ENCODE results near the gene WHRN.

The WHRN gene

GRCh38 chr9:114492991-114493390 lies 12.3 kb downstream of the WHRN start:
- DNase-seq (ENCODE audit: low spot score) = no peak

DNA sequence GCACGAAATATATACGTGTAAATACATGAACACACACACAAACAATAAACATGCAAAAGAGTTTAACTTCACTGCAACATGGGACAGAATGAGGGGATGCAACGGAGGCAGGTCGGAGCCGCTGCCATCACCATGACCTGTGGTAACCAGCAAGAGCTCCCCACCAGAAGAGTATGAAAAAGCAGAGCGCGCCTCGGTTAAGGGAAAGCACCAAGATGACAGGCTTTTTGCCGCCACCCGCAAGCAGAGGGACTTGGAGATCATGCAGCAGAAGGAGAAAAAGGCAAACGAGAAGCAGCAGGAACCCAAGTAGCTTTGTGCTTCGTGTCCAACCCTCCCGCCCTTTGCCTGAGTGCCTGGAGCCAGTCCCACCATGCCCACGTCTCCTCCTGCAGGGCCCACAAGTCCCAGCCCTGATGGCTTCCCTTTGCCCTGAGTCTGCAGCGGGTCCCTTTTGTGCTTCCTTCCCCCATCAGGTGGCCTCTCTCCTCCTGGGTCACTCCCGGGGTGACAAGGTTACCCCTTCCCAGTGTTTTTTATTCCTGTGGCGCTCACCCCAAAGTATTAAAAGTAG lies 13.8 kb downstream of the WHRN start:
- no peak for DNase-seq (ENCODE audit: low spot score)

- DNase-seq (ENCODE audit: low spot score) = no peak
These were observed 15.3 kb downstream of the WHRN start for GRCh38 chr9:114489928-114490327.

DNA sequence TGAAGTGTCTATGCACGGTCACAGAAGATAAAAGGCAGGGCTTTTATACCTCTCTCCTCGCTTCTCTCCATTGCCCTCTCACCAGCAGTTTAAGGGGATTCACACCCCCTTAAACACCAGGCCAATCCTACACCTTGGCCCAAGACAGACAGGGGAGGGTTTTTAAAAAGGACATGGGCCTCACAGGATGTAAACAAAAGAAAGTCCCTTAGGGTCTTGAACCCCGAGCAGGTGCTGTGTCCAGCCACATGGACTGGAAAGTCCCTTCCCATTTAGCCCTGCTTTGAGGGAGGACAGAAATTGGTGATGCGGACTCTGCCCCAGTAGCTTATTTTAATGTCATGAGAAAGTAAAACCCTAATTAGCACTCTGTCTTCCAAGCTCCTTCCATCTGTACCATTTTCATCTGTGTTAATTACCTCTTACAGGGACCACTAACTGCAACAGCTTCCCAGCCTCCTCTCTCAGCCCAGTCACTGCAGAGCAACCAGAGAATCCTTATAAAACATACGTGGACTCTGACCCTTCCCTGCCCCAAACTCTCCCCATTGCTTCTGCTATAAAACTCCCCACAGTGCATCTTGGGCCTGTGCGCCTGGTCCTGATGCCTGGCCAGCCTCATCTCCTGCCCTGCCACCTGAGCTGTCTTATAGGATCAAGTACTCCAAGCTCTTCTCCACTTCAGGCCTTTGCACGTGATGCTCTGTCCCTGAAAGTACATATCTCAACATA lies 16.7 kb downstream of the WHRN start:
- no peak for DNase-seq (ENCODE audit: low spot score)

DNA sequence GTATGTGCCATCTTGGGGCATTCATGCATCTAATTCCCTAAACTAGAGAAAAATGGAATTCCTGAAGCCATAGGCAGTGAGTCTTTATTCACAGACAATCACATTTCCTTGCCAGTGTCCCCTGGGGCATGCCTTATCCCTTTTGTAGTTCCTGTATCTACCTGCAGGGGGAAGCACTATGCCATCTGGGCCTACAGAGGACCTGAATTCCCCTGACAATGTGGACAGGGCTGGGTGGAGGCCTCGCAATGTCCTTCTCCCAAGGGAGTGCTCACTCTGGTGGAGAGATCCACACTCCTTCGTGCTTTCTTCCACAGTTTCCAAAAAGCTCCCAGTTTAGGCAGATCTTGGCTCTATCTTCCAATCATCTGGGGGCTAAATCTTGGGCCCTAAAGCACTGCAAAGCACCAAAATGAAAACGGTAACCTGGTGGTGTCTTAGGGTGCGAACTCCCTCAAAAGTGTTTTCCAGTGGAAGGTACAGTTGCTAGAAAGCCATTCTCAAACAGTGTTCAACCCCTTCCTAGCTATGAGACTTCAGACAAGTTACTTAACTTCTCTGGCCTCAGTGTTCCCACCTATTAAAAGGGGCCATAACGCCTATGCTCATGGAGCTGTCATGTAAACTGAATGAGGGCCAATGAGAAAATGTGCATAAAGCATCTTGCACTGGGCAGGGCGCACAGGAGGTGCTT lies 17.5 kb downstream of the WHRN start:
- peak; percentile 82 for DNase-seq (ENCODE audit: low spot score)

GRCh38 chr9:114486205-114486963 lies 18.9 kb downstream of the WHRN start:
- DNase-seq (ENCODE audit: low spot score) = no peak

- peak; percentile 98 for DNase-seq (ENCODE audit: low spot score)
These were observed 20.3 kb downstream of the WHRN start for GRCh38 chr9:114484854-114485443.

DNA sequence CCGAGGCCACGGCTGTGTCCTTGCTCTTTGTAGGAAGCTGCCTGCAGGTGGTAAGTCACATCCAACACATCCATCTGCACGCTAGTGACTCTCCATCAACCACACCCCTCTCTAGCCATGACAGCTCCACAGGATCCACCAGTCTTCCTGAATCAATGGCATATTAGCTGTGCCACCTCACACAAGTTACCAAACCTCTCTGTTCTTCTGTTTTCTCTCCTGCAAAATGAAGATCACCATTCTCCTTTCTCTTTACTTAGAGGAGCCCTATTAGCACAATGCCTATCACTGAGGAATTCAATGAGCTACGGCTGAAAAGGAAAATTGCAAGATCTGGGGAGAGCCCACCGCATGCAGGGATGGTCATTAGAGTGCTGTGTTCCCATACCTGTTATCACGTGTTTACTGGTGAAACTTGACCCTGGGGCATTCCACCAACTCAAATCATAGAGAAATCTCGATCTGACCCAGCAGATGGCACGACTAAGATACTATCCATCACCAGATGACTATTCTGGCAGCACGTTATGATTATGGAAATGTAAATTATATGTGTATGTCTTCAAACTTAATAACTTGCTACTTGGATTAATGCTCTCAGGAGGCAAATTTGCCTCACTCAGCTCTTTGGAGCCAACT lies 20.9 kb downstream of the WHRN start:
- no peak for DNase-seq (ENCODE audit: low spot score)

GRCh38 chr9:114483499-114483898 lies 21.8 kb downstream of the WHRN start:
- DNase-seq (ENCODE audit: low spot score) = no peak

DNA sequence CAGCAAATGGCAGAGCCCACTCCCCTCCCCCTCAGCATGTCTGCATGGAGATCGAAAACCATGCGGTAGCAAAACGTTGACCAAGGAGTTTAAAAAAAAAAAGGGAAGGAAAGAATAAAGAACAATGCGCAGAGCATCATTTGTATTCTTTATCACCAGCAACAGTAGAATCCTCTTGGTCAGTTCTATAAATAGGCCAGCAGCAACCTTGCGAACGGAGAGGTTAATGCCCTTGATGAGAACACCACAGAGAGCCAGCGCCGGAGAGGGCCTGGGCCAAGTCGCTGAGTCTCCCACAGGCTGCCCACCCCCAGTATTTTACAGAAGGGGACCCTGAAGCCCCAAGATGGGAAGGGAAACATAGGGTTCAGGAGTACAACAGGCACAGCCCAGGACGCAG lies 22.7 kb downstream of the WHRN start:
- DNase-seq (ENCODE audit: low spot score) = no peak

DNA sequence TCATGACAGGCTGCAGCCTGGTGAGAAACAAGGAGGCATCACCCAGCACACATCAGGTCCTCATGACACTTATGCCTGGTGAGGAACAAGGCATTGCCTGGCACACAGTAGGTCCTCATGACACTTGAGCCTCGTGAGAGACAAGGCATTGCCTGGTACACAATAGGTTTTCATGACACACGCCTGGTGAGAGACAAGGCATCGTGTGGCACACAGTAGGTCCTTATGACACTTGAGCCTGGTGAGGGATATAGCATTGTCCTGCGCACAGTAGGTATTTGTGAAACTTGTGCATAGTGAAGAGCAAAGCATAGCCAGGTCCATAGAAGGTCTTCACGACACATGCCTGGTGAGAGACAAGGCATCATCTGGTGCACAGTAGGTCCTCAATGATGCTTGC lies 23.5 kb downstream of the WHRN start:
- no peak for DNase-seq (ENCODE audit: low spot score)

DNA sequence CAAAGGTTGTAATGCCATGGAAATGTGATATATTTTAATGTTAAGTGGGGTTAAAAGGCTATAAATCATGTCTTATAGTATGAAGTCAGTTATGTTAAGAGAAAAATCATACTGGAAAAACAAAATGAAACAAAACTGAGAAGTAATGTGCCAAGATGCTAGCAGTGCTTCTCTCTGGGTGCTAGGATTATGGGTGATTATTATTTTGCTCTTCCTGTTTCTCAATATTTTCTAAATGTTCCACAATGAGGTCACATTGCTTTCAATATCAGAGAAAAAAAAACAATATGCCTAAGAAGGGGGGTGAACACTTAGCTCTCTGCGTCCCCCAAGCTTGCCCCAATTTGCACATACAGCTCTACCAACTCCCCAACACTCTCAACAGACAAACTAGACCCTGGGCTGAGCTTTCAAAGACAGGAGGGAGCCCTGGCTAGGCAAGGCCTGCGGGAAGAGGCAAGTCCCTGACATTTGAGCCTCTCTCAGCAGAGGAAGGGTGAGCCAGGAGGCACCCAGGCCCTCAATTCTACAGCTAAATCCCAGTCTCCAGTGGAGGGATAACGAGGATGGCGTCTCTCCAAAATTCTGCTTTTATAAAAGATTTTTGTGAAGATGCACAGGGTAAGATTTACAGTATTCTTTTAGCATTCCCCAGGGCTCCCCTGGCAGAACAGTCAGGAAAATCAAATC lies 24.4 kb downstream of the WHRN start:
- no peak for DNase-seq (ENCODE audit: low spot score)

- DNase-seq (ENCODE audit: low spot score) = no peak
These were observed 26.4 kb downstream of the WHRN start for GRCh38 chr9:114478871-114479270.

DNA sequence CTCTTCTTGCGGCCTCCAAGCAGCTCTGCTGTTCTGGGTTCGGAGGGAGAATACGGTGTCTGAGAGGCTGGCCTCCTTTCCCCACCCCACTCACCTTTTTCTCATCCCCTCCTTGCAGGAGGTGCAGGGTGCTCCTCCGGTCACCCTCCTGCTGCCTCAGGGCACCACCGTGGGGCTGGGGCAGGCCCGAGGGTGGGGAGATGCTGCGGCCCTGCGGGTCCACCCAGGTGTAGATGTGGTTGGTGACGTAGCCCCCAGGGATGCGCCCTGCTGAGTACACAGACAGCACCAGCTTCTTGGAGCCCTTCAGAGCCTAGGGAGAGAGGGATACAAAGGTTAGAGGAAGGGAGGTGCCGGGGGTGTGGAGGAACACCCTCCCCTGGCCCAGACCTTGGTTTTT lies 26.8 kb downstream of the WHRN start:
- DNase-seq (ENCODE audit: low spot score) = no peak

DNA sequence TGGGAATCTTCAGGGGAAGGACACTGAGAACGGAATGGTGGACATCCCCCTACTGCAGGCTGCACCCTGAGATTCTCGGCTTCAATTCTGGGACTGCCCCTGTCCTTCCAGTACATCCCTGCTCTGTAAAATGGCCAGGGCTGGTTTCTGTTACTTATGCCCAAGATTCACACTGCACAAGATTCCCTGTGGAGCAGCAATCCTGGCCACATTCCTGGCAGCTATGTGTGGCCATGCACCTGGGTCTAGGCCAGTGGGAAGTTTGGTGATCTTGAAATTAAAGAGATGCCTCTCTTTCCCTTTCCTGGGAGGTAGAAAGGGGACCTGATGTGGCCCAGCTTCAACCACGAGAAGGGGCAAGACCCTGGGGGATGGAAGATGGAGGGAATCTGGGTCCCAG lies 27.6 kb downstream of the WHRN start:
- DNase-seq (ENCODE audit: low spot score) = no peak

DNA sequence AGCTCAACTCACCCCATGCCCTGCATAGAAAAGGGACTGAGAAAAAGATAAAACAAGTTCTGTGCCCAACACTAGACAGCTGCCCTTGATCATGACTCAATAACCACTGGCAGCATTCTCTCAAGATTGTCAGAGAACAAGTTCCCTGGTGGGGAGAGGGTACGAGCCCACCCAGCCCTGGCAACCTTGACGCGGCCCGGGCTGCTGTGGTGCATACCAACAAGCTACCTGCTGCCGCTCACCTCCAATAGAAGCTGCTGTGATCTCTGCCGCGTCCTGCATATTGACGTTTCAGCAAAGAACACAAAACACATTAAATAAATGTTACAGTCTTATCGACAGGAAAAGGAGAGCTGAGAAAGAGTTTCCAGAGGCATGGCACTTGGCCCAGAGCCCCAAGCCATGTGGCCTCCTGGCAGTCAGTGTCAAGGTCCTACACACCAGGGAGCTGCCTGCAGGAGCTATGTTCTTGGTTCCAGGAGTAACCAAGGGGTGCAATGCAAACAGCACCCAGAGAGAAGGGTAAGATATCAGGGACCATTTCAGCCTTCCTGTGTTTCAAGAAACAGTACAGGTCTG lies 28.3 kb downstream of the WHRN start:
- DNase-seq (ENCODE audit: low spot score) = no peak

- no peak for DNase-seq (ENCODE audit: low spot score)
These were observed 29.7 kb downstream of the WHRN start for GRCh38 chr9:114475412-114476135.

DNA sequence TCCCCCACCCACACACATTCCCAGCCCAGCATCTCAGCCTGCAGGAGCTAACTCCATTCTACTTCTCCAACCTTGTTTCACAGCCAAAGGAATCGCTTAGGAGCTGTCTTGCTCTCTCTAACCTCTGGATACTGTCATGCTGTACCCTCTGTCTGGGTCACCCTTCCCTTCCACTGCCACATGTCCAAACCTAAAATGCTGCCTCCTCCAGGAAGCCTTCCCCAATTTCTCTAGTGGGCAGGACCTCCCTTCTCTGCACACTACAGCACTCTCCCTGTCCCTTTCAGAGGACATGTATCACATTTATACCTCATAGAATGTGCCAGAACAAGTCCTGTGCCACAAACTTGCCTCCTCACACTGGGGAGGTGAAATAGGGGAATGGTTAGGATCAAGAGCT lies 30.8 kb downstream of the WHRN start:
- no peak for DNase-seq (ENCODE audit: low spot score)

- DNase-seq (ENCODE audit: low spot score) = no peak
These were observed 31.8 kb downstream of the WHRN start for GRCh38 chr9:114473447-114473801.

DNA sequence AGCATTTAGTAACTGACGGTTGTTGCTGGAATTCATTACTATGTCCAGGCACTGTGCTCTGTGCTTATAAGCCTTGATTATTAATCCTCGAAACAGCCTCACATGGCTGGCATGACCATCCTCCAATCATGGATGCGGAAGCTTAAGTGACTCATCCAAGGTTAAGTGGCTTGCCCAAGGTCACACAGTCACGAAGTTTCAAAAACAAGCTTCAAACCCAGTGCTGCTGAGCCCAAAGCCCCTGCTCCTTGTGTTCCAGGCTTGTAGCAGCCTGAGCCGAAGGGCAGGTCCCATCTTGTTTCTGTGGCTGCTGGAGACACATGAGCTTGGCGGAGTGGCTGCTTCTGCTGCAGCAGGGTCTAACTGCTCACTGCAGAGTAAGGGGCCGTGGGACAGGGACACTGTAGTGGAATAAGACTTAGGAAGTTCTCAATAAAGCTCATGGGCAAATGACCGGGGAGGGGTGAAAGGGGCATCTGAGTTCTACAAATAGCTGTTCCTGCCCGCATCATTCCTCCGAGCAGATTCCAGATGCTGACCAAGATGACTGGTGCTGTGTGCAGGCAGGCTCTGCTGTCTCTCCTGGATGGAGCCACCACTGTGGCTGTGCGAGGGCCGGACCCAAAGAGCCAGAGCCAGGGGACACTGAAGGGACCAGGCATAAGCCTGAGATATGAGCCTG lies 32.4 kb downstream of the WHRN start:
- DNase-seq (ENCODE audit: low spot score) = no peak

All from RKO (cell line).